HepG2 (cell line): ENCODE results near the gene CLPX. TPM values are rescaled to one million over a fixed set of nuclear protein-coding genes. Genes with fewer than 3 reads are reported as not detected.
A peak's percentile ranks its signal among the peaks of the same experiment; 100 is the strongest.

Source experiments
- EEA1 ChIP-seq: sonication (generic); formaldehyde crosslinking; IDR thresholded peaks from 2 replicates; pipeline ENCODE4 v1.5.1; 2020; ENCODE audit warnings: mild to moderate bottlenecking, missing genetic modification reagents, borderline replicate concordance
- HHEX ChIP-seq: IDR thresholded peaks from 2 replicates; pipeline ENCODE4 v1.6.1; 2016; ENCODE audit warnings: control low read depth
- HNF4A ChIP-seq: sonication (generic); formaldehyde crosslinking; IDR thresholded peaks from 2 replicates; pipeline ENCODE4 v1.4.0; 2020; ENCODE audit warnings: missing genetic modification reagents
- HNF4G ChIP-seq, 2 experiments: sonication (generic) in 1 of 2; formaldehyde crosslinking in 1 of 2; IDR thresholded peaks; 2 replicates each; pipeline versions ENCODE4 v1.4.0 to v1.6.1; 2011 to 2020; ENCODE audit warnings: borderline replicate concordance in 2 of 2, low read depth in 2 of 2, mild to moderate bottlenecking in 2 of 2, low read length in 1 of 2, missing genetic modification reagents in 1 of 2, moderate library complexity in 1 of 2
- MXD1 ChIP-seq: sonication (generic); formaldehyde crosslinking; IDR thresholded peaks from 2 replicates; pipeline ENCODE4 v1.4.0; 2020; ENCODE audit warnings: mild to moderate bottlenecking, missing genetic modification reagents
- RBFOX2 ChIP-seq: fragments of 200-400 bp; formaldehyde crosslinking; IDR thresholded peaks from 2 replicates; pipeline ENCODE4 v1.6.1; 2017; ENCODE audit warnings: low read depth, mild to moderate bottlenecking, low read length
- REL ChIP-seq: sonication (generic); formaldehyde crosslinking; conservative IDR thresholded peaks from 2 replicates; pipeline ENCODE4 v1.8.0; 2022; ENCODE audit warnings: mild to moderate bottlenecking, missing genetic modification reagents, moderate library complexity
- SMAD1 ChIP-seq: sonication (generic); formaldehyde crosslinking; IDR thresholded peaks from 2 replicates; pipeline ENCODE4 v1.4.0; 2020; ENCODE audit warnings: missing genetic modification reagents, low read depth, mild to moderate bottlenecking, borderline replicate concordance
- THAP7 ChIP-seq: sonication (generic); formaldehyde crosslinking; IDR thresholded peaks from 2 replicates; pipeline ENCODE4 v1.8.1; 2023; ENCODE audit warnings: mild to moderate bottlenecking, missing genetic modification reagents
- TSC22D2 ChIP-seq: sonication (generic); formaldehyde crosslinking; IDR thresholded peaks from 2 replicates; pipeline ENCODE4 v1.5.1; 2020; ENCODE audit warnings: missing genetic modification reagents, mild to moderate bottlenecking, borderline replicate concordance
- YEATS2 ChIP-seq: sonication (generic); formaldehyde crosslinking; IDR thresholded peaks from 2 replicates; pipeline ENCODE4 v1.4.0; 2020; ENCODE audit warnings: missing genetic modification reagents, borderline replicate concordance
- YY1 ChIP-seq: IDR thresholded peaks from 2 replicates; pipeline ENCODE4 v1.6.1; 2011; ENCODE audit warnings: low read length, low read depth, moderate library complexity, mild to moderate bottlenecking; ENCODE audit not compliant: insufficient read depth, insufficient replicate concordance
- ZNF407 ChIP-seq: sonication (generic); formaldehyde crosslinking; IDR thresholded peaks from one replicate; pipeline ENCODE4 v1.5.1; 2020; ENCODE audit warnings: mild to moderate bottlenecking, missing genetic modification reagents; ENCODE audit errors: not compliant biosample characterization
- ZNF710 ChIP-seq: sonication (generic); formaldehyde crosslinking; IDR thresholded peaks from 2 replicates; pipeline ENCODE4 v1.5.0; 2020; ENCODE audit warnings: mild to moderate bottlenecking, missing genetic modification reagents, borderline replicate concordance
- polyA plus RNA-seq, 8 experiments: library from polyadenylated mRNA; depleted of rRNA in 3 of 8; stranded (reverse) in 7 of 8; unstranded in 1 of 8; fragments of >200 nt; fragmentation: Illumina TruSeq in 4 of 8; extraction: Trizol in 4 of 8; gene quantifications; 2 replicates each; pipeline versions ENCODE4 v1.2.1 to v1.2.3, GENCODE V29; 2011 to 2016; ENCODE audit warnings: low read depth in 4 of 8, missing spikeins in 1 of 8, mixed read lengths in 1 of 8; ENCODE audit not compliant: insufficient read depth in 1 of 8
- total RNA-seq, 5 experiments: library from RNA; depleted of rRNA; stranded (reverse); fragments of >200 nt; fragmentation: Illumina TruSeq; extraction: Trizol; gene quantifications; 2 replicates each; pipeline ENCODE4 v1.2.3, GENCODE V29; 2016; ENCODE audit warnings: low read depth in 1 of 5
- TF ChIP-seq, protein P1 (sequence below): IDR thresholded peaks from 2 replicates; pipeline ENCODE4 v1.6.1; 2012; ENCODE audit warnings: inconsistent platforms

CLPX gene
- total and polyA plus RNA-seq, 2 of the 13 experiments (the other 11 are each of a cell fraction or from before 2014, with no cell fraction given), result 33.9 to 61.3 TPM

GRCh38 chr15:65184868-65185717, at the start of gene CLPX (continued):
- TF ChIP-seq YY1 (peak; percentile 1), HHEX (no peak; the same call in 1 of the 2 replicates), ZNF710 (CRISPR knock-in tag) (0 out of 2 replicates have a peak, but pooled peaks have one; percentile 25), MXD1 (CRISPR knock-in tag) (no peak), REL (CRISPR knock-in tag) (no peak), SMAD1 (CRISPR knock-in tag) (no peak), ZNF407 (CRISPR knock-in tag) (peak; percentile 63), HNF4A (CRISPR knock-in tag) (peak; percentile 60), TSC22D2 (CRISPR knock-in tag) (no peak), YEATS2 (CRISPR knock-in tag) (peak; percentile 69; the same call in 1 of the 2 replicates), EEA1 (CRISPR knock-in tag) (0 out of 2 replicates have a peak, but pooled peaks have one; percentile 52), RBFOX2 (peak; percentile 90), HNF4G (IDR thresholded peaks at IDR 0.05; ENCODE audit: borderline replicate concordance, low read depth, low read length) (no peak), HNF4G (CRISPR knock-in tag; IDR thresholded peaks at IDR 0.05; ENCODE audit: borderline replicate concordance, low read depth) (no peak), THAP7 (CRISPR knock-in tag) (no peak)
- TF ChIP-seq, protein P1, sequence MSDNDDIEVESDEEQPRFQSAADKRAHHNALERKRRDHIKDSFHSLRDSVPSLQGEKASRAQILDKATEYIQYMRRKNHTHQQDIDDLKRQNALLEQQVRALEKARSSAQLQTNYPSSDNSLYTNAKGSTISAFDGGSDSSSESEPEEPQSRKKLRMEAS, result peak; percentile 68
